ENCODE data around the gene QSOX1. TPM values are rescaled to one million over a fixed set of nuclear protein-coding genes. Genes with fewer than 3 reads are reported as not detected.

The QSOX1 gene
- total and polyA plus RNA-seq, 2 of the 4 experiments (the other 2 are of a cell fraction), result 102 to 791 TPM

GRCh38 chr1:180194546-180195207 lies 40.0 kb downstream of the QSOX1 start:
- WGBS, 2 experiments (ENCODE audit: extremely low coverage in 2 of 2, insufficient read length in 1 of 2), result 77% methylated on average over 4 of the region's 19 CpGs; no CpG with 5 or more reads in 1 of the 2 experiments
- Histone ChIP-seq H3K56ac (ENCODE audit: extremely low read depth, insufficient read depth, low read length) (no peak overlapping the region), H4K8ac (ENCODE audit: low read depth in 2 of 2, low read length in 2 of 2) (no peak overlapping the region), H4K5ac (ENCODE audit: low read depth, low read length) (no peak overlapping the region), H2BK120ac (ENCODE audit: low read depth, low read length) (no peak overlapping the region), H3K79me1 (ENCODE audit: low read depth in 1 of 2, low read length in 2 of 2) (peaks cover 10 to 47% of the 10 kb centered on the region in 2 experiments; a peak in 2 of 4 replicates), H2BK15ac (ENCODE audit: low read depth, low read length) (no peak overlapping the region), H3K4ac (ENCODE audit: low read depth, low read length) (no peak overlapping the region), H2AK5ac (ENCODE audit: low read depth, low read length) (no peak overlapping the region), H3K14ac (replicated peaks; ENCODE audit: low read depth, low read length) (no peak overlapping the region), H3K18ac (ENCODE audit: low read depth, low read length) (no peak overlapping the region), H3K27me3 (ENCODE audit: control insufficient read depth, insufficient read depth, low read length) (no peaks in the 10 kb centered on the region), H2BK5ac (ENCODE audit: low read depth, low read length, poor library complexity, severe bottlenecking) (no peak overlapping the region), H2AFZ (replicated peaks; ENCODE audit: low read length, poor library complexity) (no peak overlapping the region), H4K20me1 (ENCODE audit: insufficient read depth, low read length) (peaks cover 85% of the 10 kb centered on the region), H3K27ac (ENCODE audit: insufficient read depth, low read length) (no peak overlapping the region), H3K23ac (ENCODE audit: low read depth, low read length) (no peak overlapping the region), H3K4me3 (ENCODE audit: insufficient read depth, low read depth, low read length) (no peak overlapping the region), H3K9me1 (ENCODE audit: insufficient read depth, low read length) (peaks cover 5% of the 10 kb centered on the region; the same call in 1 of the 2 replicates), H3K4me1 (ENCODE audit: control insufficient read depth, insufficient read depth, low read length) (no peaks in the 10 kb centered on the region), H2BK20ac (ENCODE audit: low read depth, low read length) (no peak overlapping the region), H3K4me2 (ENCODE audit: low read depth, low read length) (no peak overlapping the region), H4K91ac (ENCODE audit: insufficient read depth, low read depth, low read length) (no peak overlapping the region), H3K36me3 (ENCODE audit: control insufficient read depth, insufficient read depth, low read length) (peaks cover 100% of the 10 kb centered on the region), H2AK9ac (replicated peaks; ENCODE audit: low read depth, low read length, poor library complexity) (no peak overlapping the region), H3K9ac (ENCODE audit: low read depth, low read length) (no peak overlapping the region), H3K9me3 (ENCODE audit: control insufficient read depth, insufficient read depth, low read length) (no peaks in the 10 kb centered on the region)
- DNase-seq, result no peak
- intact Hi-C loops (cut with micrococcal nuclease), result no loop called here
- dilution Hi-C loops (cut with HindIII; ENCODE audit: low sequenced_read_pairs, unreplicated experiment), result no loop called here
- in situ Hi-C loops (cut with MboI; ENCODE audit: low sequenced_read_pairs), result no loop called here
- no peak for ATAC-seq (ENCODE audit: low read depth)
- BruUV-seq (replicated peaks), result no TSS peak
- POLR2A ChIA-PET (ENCODE audit: unreplicated experiment), result no interaction called here
- TF ChIP-seq POLR2A (IDR thresholded peaks at IDR 0.05; ENCODE audit: low read depth, low read length), result no peak
- no peak for TF ChIP-seq SMC3 (IDR thresholded peaks at IDR 0.05; ENCODE audit: low read depth, low read length)
- no peak for TF ChIP-seq CTCF (conservative IDR thresholded peaks at IDR 0.05; ENCODE audit: low read depth, low read length)
- TF ChIP-seq RCOR1 (IDR thresholded peaks at IDR 0.05; ENCODE audit: insufficient replicate concordance, low read length), result no peak
- CTCF ChIA-PET, result interaction anchor here (0.8 kb wide), 1 partner anchor 284 kb away, joined by 4 read pairs; no protein-coding TSS in a partner anchor
